HAP-1 (cell line): ENCODE measurements around the gene MANBA.

Source experiments
- DNase-seq, 2 experiments: peaks; one replicate each; pipeline ENCODE4 v3.0.0-alpha.2; 2016 to 2020; ENCODE audit warnings: low spot score in 2 of 2
- H3K27me3 ChIP-seq: fragments of 250-450 bp; sonication (Bioruptor Pico); 2 replicates; pipeline ENCODE4 v1.5.1; 2020; ENCODE audit warnings: low read depth, mild to moderate bottlenecking, moderate library complexity
- H3K36me3 ChIP-seq: fragments of 250-450 bp; sonication (Bioruptor Pico); replicated peaks from 2 replicates; pipeline ENCODE4 v1.5.1; 2020; ENCODE audit warnings: mild to moderate bottlenecking
- H3K4me1 ChIP-seq: fragments of 250-450 bp; sonication (Bioruptor Pico); 2 replicates; pipeline ENCODE4 v1.5.1; 2020; ENCODE audit warnings: mild to moderate bottlenecking
- H3K4me3 ChIP-seq: fragments of 250-450 bp; sonication (Bioruptor Pico); 2 replicates; pipeline ENCODE4 v1.5.1; 2020; ENCODE audit warnings: mild to moderate bottlenecking, moderate library complexity
- H3K9me3 ChIP-seq: fragments of 250-450 bp; sonication (Bioruptor Pico); 2 replicates; pipeline ENCODE4 v1.5.1; 2020; ENCODE audit warnings: mild to moderate bottlenecking, moderate library complexity
- in situ Hi-C: fragments of 300-500 bp; cut with MboI; formaldehyde crosslinking; loops from 3 replicates; pipeline ENCODE4 v1.14.3; 2020; ENCODE audit warnings: low sequenced_read_pairs, inconsistent platforms, mixed read lengths

Gene MANBA

GRCh38 chr4:102663073-102663472, 97.7 kb downstream of the MANBA start:
- Histone ChIP-seq H3K27me3 (no peaks in the 10 kb centered on the region), H3K9me3 (no peaks in the 10 kb centered on the region), H3K4me3 (no peak overlapping the region), H3K36me3 (0 out of 2 replicates have a peak, but pooled peaks cover 3% of the 10 kb centered on the region), H3K4me1 (peaks cover 9% of the 10 kb centered on the region)
- peak in 1 of 2 experiments; percentile 39 for DNase-seq
- in situ Hi-C loops, result no loop called here

GRCh38 chr4:102657206-102657605, 103.6 kb downstream of the MANBA start:
- Histone ChIP-seq H3K4me3 (no peak overlapping the region), H3K4me1 (no peaks in the 10 kb centered on the region), H3K36me3 (0 out of 2 replicates have a peak, but pooled peaks cover 3% of the 10 kb centered on the region), H3K9me3 (no peaks in the 10 kb centered on the region), H3K27me3 (no peaks in the 10 kb centered on the region)
- DNase-seq, result no peak
- in situ Hi-C loops, result no loop called here

GRCh38 chr4:102647117-102647516, 113.7 kb downstream of the MANBA start:
- no peak overlapping the region for H3K4me3 ChIP-seq
- H3K36me3 ChIP-seq, result 0 out of 2 replicates have a peak, but pooled peaks cover 3% of the 10 kb centered on the region
- in situ Hi-C loops, result loop anchor here (25.0 kb wide), 1 partner anchor 440 kb away; the partner anchor contains the start of genes BDH2 and SLC9B2

GRCh38 chr4:102642631-102643298, 118.0 kb downstream of the MANBA start:
- H3K36me3 ChIP-seq, result no peaks in the 10 kb centered on the region
- in situ Hi-C loops, result loop anchor here (25.0 kb wide), 1 partner anchor 445 kb away; the partner anchor contains the start of genes BDH2 and SLC9B2

More at GRCh38 chr4:102647117-102647516, 113.7 kb downstream of the MANBA start:
- no peak for DNase-seq
- H3K9me3 ChIP-seq, result no peaks in the 10 kb centered on the region
- H3K27me3 ChIP-seq, result no peaks in the 10 kb centered on the region
- no peaks in the 10 kb centered on the region for H3K4me1 ChIP-seq

GRCh38 chr4:102641793-102642192, 119.0 kb downstream of the MANBA start:
- Histone ChIP-seq H3K36me3 (no peaks in the 10 kb centered on the region), H3K4me3 (no peak overlapping the region), H3K4me1 (no peaks in the 10 kb centered on the region), H3K9me3 (no peaks in the 10 kb centered on the region), H3K27me3 (no peaks in the 10 kb centered on the region)
- in situ Hi-C loops, result loop anchor here (25.0 kb wide), 1 partner anchor 446 kb away; the partner anchor contains the start of genes BDH2 and SLC9B2
- peak in 1 of 2 experiments; percentile 4 for DNase-seq

More at GRCh38 chr4:102642631-102643298, 118.0 kb downstream of the MANBA start:
- H3K27me3 ChIP-seq, result no peaks in the 10 kb centered on the region
- no peak for DNase-seq
- H3K4me1 ChIP-seq, result no peaks in the 10 kb centered on the region
- H3K9me3 ChIP-seq, result no peaks in the 10 kb centered on the region
- H3K4me3 ChIP-seq, result no peak overlapping the region

GRCh38 chr4:102640669-102641068, 120.1 kb downstream of the MANBA start:
- H3K9me3 ChIP-seq, result no peaks in the 10 kb centered on the region
- in situ Hi-C loops, result loop anchor here (25.0 kb wide), 1 partner anchor 447 kb away; the partner anchor contains the start of genes BDH2 and SLC9B2
- H3K4me3 ChIP-seq, result no peak overlapping the region
- no peaks in the 10 kb centered on the region for H3K4me1 ChIP-seq
- no peak for DNase-seq
- H3K36me3 ChIP-seq, result peaks cover 7% of the 10 kb centered on the region; the same call in 1 of the 2 replicates
- no peaks in the 10 kb centered on the region for H3K27me3 ChIP-seq

- Histone ChIP-seq H3K27me3 (no peaks in the 10 kb centered on the region), H3K36me3 (peaks cover 7% of the 10 kb centered on the region; the same call in 1 of the 2 replicates), H3K4me3 (no peak overlapping the region), H3K9me3 (no peaks in the 10 kb centered on the region), H3K4me1 (no peaks in the 10 kb centered on the region)
- in situ Hi-C loops, result loop anchor here (25.0 kb wide), 1 partner anchor 448 kb away; the partner anchor contains the start of genes BDH2 and SLC9B2
- no peak for DNase-seq
Measured at GRCh38 chr4:102639598-102639997, 121.2 kb downstream of the MANBA start.

- H3K9me3 ChIP-seq, result no peaks in the 10 kb centered on the region
- no peaks in the 10 kb centered on the region for H3K4me1 ChIP-seq
- in situ Hi-C loops, result loop anchor here (25.0 kb wide), 1 partner anchor 449 kb away; the partner anchor contains the start of genes BDH2 and SLC9B2
- H3K27me3 ChIP-seq, result no peaks in the 10 kb centered on the region
- no peak for DNase-seq
- peaks cover 7% of the 10 kb centered on the region; the same call in 1 of the 2 replicates for H3K36me3 ChIP-seq
- no peak overlapping the region for H3K4me3 ChIP-seq
Measured at GRCh38 chr4:102638621-102639020, 122.1 kb downstream of the MANBA start.

- Histone ChIP-seq H3K9me3 (no peaks in the 10 kb centered on the region), H3K27me3 (no peaks in the 10 kb centered on the region), H3K4me3 (no peak overlapping the region), H3K4me1 (no peaks in the 10 kb centered on the region), H3K36me3 (peaks cover 7% of the 10 kb centered on the region; the same call in 1 of the 2 replicates)
- DNase-seq, result no peak
- in situ Hi-C loops, result loop anchor here (25.0 kb wide), 1 partner anchor 450 kb away; the partner anchor contains the start of genes BDH2 and SLC9B2
Measured at GRCh38 chr4:102637391-102637790, 123.4 kb downstream of the MANBA start.

GRCh38 chr4:102633100-102633499, 127.7 kb downstream of the MANBA start:
- Histone ChIP-seq H3K36me3 (peaks cover 7% of the 10 kb centered on the region; the same call in 1 of the 2 replicates), H3K4me3 (no peak overlapping the region)
- in situ Hi-C loops, result loop anchor here (25.0 kb wide), 1 partner anchor 454 kb away; the partner anchor contains the start of genes BDH2 and SLC9B2

GRCh38 chr4:102632241-102633065, 128.3 kb downstream of the MANBA start:
- Histone ChIP-seq H3K27me3 (no peaks in the 10 kb centered on the region), H3K36me3 (peaks cover 7% of the 10 kb centered on the region; the same call in 1 of the 2 replicates), H3K4me3 (no peak overlapping the region), H3K4me1 (no peaks in the 10 kb centered on the region), H3K9me3 (no peaks in the 10 kb centered on the region)
- in situ Hi-C loops, result loop anchor here (25.0 kb wide), 1 partner anchor 455 kb away; the partner anchor contains the start of genes BDH2 and SLC9B2
- DNase-seq, result no peak

More at GRCh38 chr4:102633100-102633499, 127.7 kb downstream of the MANBA start:
- Histone ChIP-seq H3K27me3 (no peaks in the 10 kb centered on the region), H3K9me3 (no peaks in the 10 kb centered on the region), H3K4me1 (no peaks in the 10 kb centered on the region)
- no peak for DNase-seq

GRCh38 chr4:102631616-102632015, 129.2 kb downstream of the MANBA start:
- no peak overlapping the region for H3K4me3 ChIP-seq
- no peaks in the 10 kb centered on the region for H3K9me3 ChIP-seq
- peaks cover 7% of the 10 kb centered on the region; the same call in 1 of the 2 replicates for H3K36me3 ChIP-seq
- DNase-seq, result no peak
- in situ Hi-C loops, result loop anchor here (25.0 kb wide), 1 partner anchor 456 kb away; the partner anchor contains the start of genes BDH2 and SLC9B2
- no peaks in the 10 kb centered on the region for H3K27me3 ChIP-seq
- no peaks in the 10 kb centered on the region for H3K4me1 ChIP-seq

- Histone ChIP-seq H3K9me3 (no peaks in the 10 kb centered on the region), H3K27me3 (no peaks in the 10 kb centered on the region), H3K4me1 (no peaks in the 10 kb centered on the region), H3K36me3 (no peaks in the 10 kb centered on the region), H3K4me3 (no peak overlapping the region)
- in situ Hi-C loops, result loop anchor here (10.0 to 25.0 kb wide), 2 partner anchors 375 to 458 kb away; partner anchors contain the start of genes BDH2 and SLC9B2
- DNase-seq, result no peak
Measured at GRCh38 chr4:102629673-102630072, 131.1 kb downstream of the MANBA start.
